Ovary (tissue), 9 donors: Measurements from ENCODE around the gene SHISA3. TPM values are rescaled to one million over a fixed set of nuclear protein-coding genes. Genes with fewer than 3 reads are reported as not detected.

Experiments used
- DNase-seq, 5 donors: peaks; one replicate each; pipeline ENCODE4 v3.0.0-alpha.2; 2019 to 2020
- H3K27ac ChIP-seq, 2 donors: fragments of 200-600 bp; one replicate each; pipeline versions ENCODE4 v1.5.1 to v1.8.0; 2019 to 2022
- H3K27me3 ChIP-seq: fragments of 200-600 bp; one replicate; pipeline ENCODE4 v1.8.0; 2022
- H3K36me3 ChIP-seq: fragments of 200-600 bp; sonication (generic); one replicate; pipeline ENCODE4 v1.5.1; 2019
- H3K4me1 ChIP-seq: one replicate; pipeline ENCODE4 v1.8.1; 2013; ENCODE audit warnings: mild to moderate bottlenecking, moderate library complexity; ENCODE audit not compliant: insufficient read depth
- H3K4me3 ChIP-seq: fragments of 200-600 bp; sonication (generic); one replicate; pipeline ENCODE4 v1.5.1; 2017
- H3K9me3 ChIP-seq, 2 donors: fragments of 200-600 bp in 1 of 2; sonication (generic) in 1 of 2; one replicate each; pipeline versions ENCODE4 v1.5.1 to v1.8.1; 2013 to 2019; ENCODE audit warnings: mild to moderate bottlenecking in 1 of 2, moderate library complexity in 1 of 2
- EP300 ChIP-seq: sonication (generic); formaldehyde crosslinking; IDR thresholded peaks from one replicate; pipeline ENCODE4 v1.6.1; 2017; ENCODE audit warnings: antibody characterized with exemption
- POLR2A ChIP-seq: fragments of 450-650 bp; IDR thresholded peaks from one replicate; pipeline ENCODE4 v1.6.1; 2017; ENCODE audit warnings: antibody characterized with exemption, mild to moderate bottlenecking, moderate library complexity
- WGBS, 3 donors: extraction: QIAGEN DNeasy Blood & Tissue Kit in 1 of 3; methylation state at CpG; one replicate each; pipeline versions ENCODE4 v1.1.5 to v1.1.7; 2013 to 2017; 5-methylcytosine and 5-hydroxymethylcytosine counted together
- intact Hi-C, 4 donors: fragments of 100-400 bp; cut with DNase I; formaldehyde crosslinking; loops; one replicate each; pipeline versions ENCODE4 v1.11.0 to v1.15.1; 2022 to 2023
- polyA plus RNA-seq, 2 donors: library from polyadenylated mRNA; stranded (reverse); fragments of 200-250 nt in 1 of 2; fragments of 350-450 nt in 1 of 2; fragmentation: Illumina TruSeq in 1 of 2; extraction: RNeasy Lipid Tissue Mini Kit (QIAGEN cat#74804) in 1 of 2; gene quantifications; one replicate each; pipeline ENCODE4 v1.2.3, GENCODE V29; 2013 to 2014
- total RNA-seq, 7 donors: library from RNA; depleted of rRNA in 2 of 7; stranded (reverse); fragments of >200 nt in 2 of 7; fragmentation: NEBNext Ultra II Directional in 3 of 7; extraction: Animal tissue kit (Norgen Biotek cat#: 25700) in 3 of 7; gene quantifications; one replicate each; pipeline versions ENCODE4 v1.1.0 to v1.2.4, GENCODE V29; 2016 to 2023
- TF ChIP-seq, protein P1 (sequence below), 3 donors: fragments of 450-650 bp in 2 of 3; fragments of 200-600 bp in 1 of 3; IDR thresholded peaks; one replicate each; pipeline versions ENCODE4 v1.5.1 to v1.8.0; 2016 to 2022; ENCODE audit warnings: antibody characterized with exemption in 3 of 3, mild to moderate bottlenecking in 1 of 3
- donor health status: DM: no; HTN: no; CAD: no; lungs with moderate emphysema.
- donor health status: DM: no; HTN: no; CAD: no.
- donor health status: Bipolar disorder and iron deficiency.
- donor health status: DM: yes; HTN: yes; CAD: no.
- donor health status: DM: no; HTN: no; CAD: no.
- donor health status: DM: yes; HTN: yes; CAD: no.

The SHISA3 gene
- total and polyA plus RNA-seq, 9 donors, result 0.21 to 2.5 (median 0.46) TPM; not detected in 2

- Histone ChIP-seq H3K4me3 (no peak overlapping the region), H3K4me1 (no peaks in the 10 kb centered on the region), H3K27ac (no peak overlapping the region), H3K36me3 (no peaks in the 10 kb centered on the region), H3K27me3 (no peaks in the 10 kb centered on the region), H3K9me3 (no peaks in the 10 kb centered on the region)
- intact Hi-C loops, result no loop called here
- TF ChIP-seq EP300 (no peak), POLR2A (no peak)
- TF ChIP-seq, protein P1, sequence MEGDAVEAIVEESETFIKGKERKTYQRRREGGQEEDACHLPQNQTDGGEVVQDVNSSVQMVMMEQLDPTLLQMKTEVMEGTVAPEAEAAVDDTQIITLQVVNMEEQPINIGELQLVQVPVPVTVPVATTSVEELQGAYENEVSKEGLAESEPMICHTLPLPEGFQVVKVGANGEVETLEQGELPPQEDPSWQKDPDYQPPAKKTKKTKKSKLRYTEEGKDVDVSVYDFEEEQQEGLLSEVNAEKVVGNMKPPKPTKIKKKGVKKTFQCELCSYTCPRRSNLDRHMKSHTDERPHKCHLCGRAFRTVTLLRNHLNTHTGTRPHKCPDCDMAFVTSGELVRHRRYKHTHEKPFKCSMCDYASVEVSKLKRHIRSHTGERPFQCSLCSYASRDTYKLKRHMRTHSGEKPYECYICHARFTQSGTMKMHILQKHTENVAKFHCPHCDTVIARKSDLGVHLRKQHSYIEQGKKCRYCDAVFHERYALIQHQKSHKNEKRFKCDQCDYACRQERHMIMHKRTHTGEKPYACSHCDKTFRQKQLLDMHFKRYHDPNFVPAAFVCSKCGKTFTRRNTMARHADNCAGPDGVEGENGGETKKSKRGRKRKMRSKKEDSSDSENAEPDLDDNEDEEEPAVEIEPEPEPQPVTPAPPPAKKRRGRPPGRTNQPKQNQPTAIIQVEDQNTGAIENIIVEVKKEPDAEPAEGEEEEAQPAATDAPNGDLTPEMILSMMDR (IDR thresholded peaks at IDR 0.05), result no peak
- DNase-seq, result no peak
- 66 to 75% (median 72%) methylated on average over 3 of the region's 3 CpGs for WGBS, 3 donors
Measured at GRCh38 chr4:42416017-42416416, 18.7 kb downstream of the SHISA3 start.

GRCh38 chr4:42417550-42417949, 20.3 kb downstream of the SHISA3 start:
- intact Hi-C loops, result no loop called here

GRCh38 chr4:42420140-42420539, 22.9 kb downstream of the SHISA3 start:
- H3K4me1 ChIP-seq, result no peaks in the 10 kb centered on the region
- TF ChIP-seq POLR2A, result no peak
- TF ChIP-seq EP300, result no peak
- TF ChIP-seq, protein P1 (IDR thresholded peaks at IDR 0.05), result no peak
- H3K4me3 ChIP-seq, result no peak overlapping the region
- WGBS, 3 donors, result 64 to 78% (median 69%) methylated on average over 5 of the region's 5 CpGs
- no peak for DNase-seq
- H3K36me3 ChIP-seq, result no peaks in the 10 kb centered on the region
- peaks cover 7% of the 10 kb centered on the region for H3K27me3 ChIP-seq
- H3K27ac ChIP-seq, result no peak overlapping the region
- intact Hi-C loops, result no loop called here
- H3K9me3 ChIP-seq, result no peaks in the 10 kb centered on the region

More at GRCh38 chr4:42417550-42417949, 20.3 kb downstream of the SHISA3 start:
- Histone ChIP-seq H3K9me3 (no peaks in the 10 kb centered on the region), H3K4me3 (no peak overlapping the region), H3K36me3 (no peaks in the 10 kb centered on the region), H3K27ac (no peak overlapping the region), H3K4me1 (no peaks in the 10 kb centered on the region), H3K27me3 (no peaks in the 10 kb centered on the region)
- WGBS, 3 donors, result 80 to 93% (median 89%) methylated on average over 3 of the region's 3 CpGs
- no peak for DNase-seq
- TF ChIP-seq, protein P1 (IDR thresholded peaks at IDR 0.05), result no peak
- no peak for TF ChIP-seq POLR2A
- no peak for TF ChIP-seq EP300

GRCh38 chr4:42425146-42426065, 28.1 kb downstream of the SHISA3 start:
- Histone ChIP-seq H3K36me3 (no peaks in the 10 kb centered on the region), H3K4me1 (no peaks in the 10 kb centered on the region), H3K4me3 (no peak overlapping the region), H3K9me3 (no peaks in the 10 kb centered on the region), H3K27me3 (peaks cover 7% of the 10 kb centered on the region), H3K27ac (no peak overlapping the region)
- WGBS, 3 donors, result 88 to 92% (median 90%) methylated on average over 19 of the region's 19 CpGs
- intact Hi-C loops, result no loop called here
- TF ChIP-seq EP300 (no peak), POLR2A (no peak)
- TF ChIP-seq, protein P1 (IDR thresholded peaks at IDR 0.05), result no peak
- no peak for DNase-seq
